WTC11 (cell line): ENCODE data around the gene SGSM2. TPM values are rescaled to one million over a fixed set of nuclear protein-coding genes. Genes with fewer than 3 reads are reported as not detected.

Experiments used
- IRF2 ChIP-seq: sonication (generic); formaldehyde crosslinking; IDR thresholded peaks from 2 replicates; pipeline ENCODE4 v1.8.0; 2022; ENCODE audit warnings: low read depth, missing genetic modification reagents, borderline replicate concordance
- RORB ChIP-seq: fragments of 250-450 bp; sonication (Bioruptor Pico); IDR thresholded peaks from 2 replicates; pipeline ENCODE4 v1.9.0; 2021; ENCODE audit warnings: mild to moderate bottlenecking
- ZMAT4 ChIP-seq: fragments of 250-450 bp; sonication (Bioruptor Pico); IDR thresholded peaks from 2 replicates; pipeline ENCODE4 v1.9.0; 2021; ENCODE audit warnings: mild to moderate bottlenecking
- ZNF263 ChIP-seq: sonication (generic); formaldehyde crosslinking; IDR thresholded peaks from 2 replicates; pipeline ENCODE4 v1.8.1; 2022; ENCODE audit warnings: low read depth, mild to moderate bottlenecking, moderate library complexity, missing genetic modification reagents
- total RNA-seq: library from RNA; stranded (reverse); gene quantifications from 3 replicates; pipeline ENCODE4 v1.2.3, GENCODE V29; 2021
- TF ChIP-seq, protein P1 (sequence below): sonication (generic); formaldehyde crosslinking; IDR thresholded peaks from 2 replicates; pipeline ENCODE4 v1.8.1; 2022; ENCODE audit warnings: low read depth, missing genetic modification reagents, borderline replicate concordance
- TF ChIP-seq, protein P2 (sequence below): sonication (generic); formaldehyde crosslinking; IDR thresholded peaks from 2 replicates; pipeline ENCODE4 v1.8.1; 2022; ENCODE audit warnings: low read depth, mild to moderate bottlenecking, moderate library complexity, missing genetic modification reagents, borderline replicate concordance

Gene SGSM2
- total RNA-seq, 1 experiment from 2014 or later: 50.3 TPM

- TF ChIP-seq ZMAT4 (CRISPR knock-in tag): no peak
- TF ChIP-seq, protein P1, sequence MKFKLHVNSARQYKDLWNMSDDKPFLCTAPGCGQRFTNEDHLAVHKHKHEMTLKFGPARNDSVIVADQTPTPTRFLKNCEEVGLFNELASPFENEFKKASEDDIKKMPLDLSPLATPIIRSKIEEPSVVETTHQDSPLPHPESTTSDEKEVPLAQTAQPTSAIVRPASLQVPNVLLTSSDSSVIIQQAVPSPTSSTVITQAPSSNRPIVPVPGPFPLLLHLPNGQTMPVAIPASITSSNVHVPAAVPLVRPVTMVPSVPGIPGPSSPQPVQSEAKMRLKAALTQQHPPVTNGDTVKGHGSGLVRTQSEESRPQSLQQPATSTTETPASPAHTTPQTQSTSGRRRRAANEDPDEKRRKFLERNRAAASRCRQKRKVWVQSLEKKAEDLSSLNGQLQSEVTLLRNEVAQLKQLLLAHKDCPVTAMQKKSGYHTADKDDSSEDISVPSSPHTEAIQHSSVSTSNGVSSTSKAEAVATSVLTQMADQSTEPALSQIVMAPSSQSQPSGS (CRISPR knock-in tag): no peak
- no peak for TF ChIP-seq ZNF263 (CRISPR knock-in tag)
- no peak for TF ChIP-seq RORB (CRISPR knock-in tag)
- no peak for TF ChIP-seq IRF2 (CRISPR knock-in tag)
- TF ChIP-seq, protein P2, sequence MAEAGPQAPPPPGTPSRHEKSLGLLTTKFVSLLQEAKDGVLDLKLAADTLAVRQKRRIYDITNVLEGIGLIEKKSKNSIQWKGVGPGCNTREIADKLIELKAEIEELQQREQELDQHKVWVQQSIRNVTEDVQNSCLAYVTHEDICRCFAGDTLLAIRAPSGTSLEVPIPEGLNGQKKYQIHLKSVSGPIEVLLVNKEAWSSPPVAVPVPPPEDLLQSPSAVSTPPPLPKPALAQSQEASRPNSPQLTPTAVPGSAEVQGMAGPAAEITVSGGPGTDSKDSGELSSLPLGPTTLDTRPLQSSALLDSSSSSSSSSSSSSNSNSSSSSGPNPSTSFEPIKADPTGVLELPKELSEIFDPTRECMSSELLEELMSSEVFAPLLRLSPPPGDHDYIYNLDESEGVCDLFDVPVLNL (CRISPR knock-in tag): no peak
- TF ChIP-seq, all 79 proteins: peak for 0
These were observed 90.6 kb downstream of the SGSM2 start (continued) for GRCh38 chr17:2427910-2428309.

Other genes with a start within 250 kb of the SGSM2 start
- 25.6 to 27.2 TPM (median 25.9 TPM) in 3 replicates for gene SMG6, start 33.7 kb upstream of the SGSM2 start, total RNA-seq
- gene SRR, start 33.6 kb upstream of the SGSM2 start, total RNA-seq: 4.6 to 6.9 TPM (median 5.1 TPM) in 3 replicates
- 59.1 to 74.3 TPM (median 59.7 TPM) in 3 replicates for gene TSR1, start 1.0 kb upstream of the SGSM2 start, total RNA-seq
- 18.3 to 21.6 TPM (median 18.4 TPM) in 3 replicates for gene MNT, start 63.6 kb downstream of the SGSM2 start, total RNA-seq
- 45.9 to 54.1 TPM (median 51.1 TPM) in 3 replicates for gene METTL16, start 174.4 kb downstream of the SGSM2 start, total RNA-seq